ENCODE data around the gene LETM1.

LETM1 gene

GRCh38 chr4:1873291-1873690, 17.3 kb upstream of the LETM1 start:
- no peak for DNase-seq (ENCODE audit: low read depth in 2 of 2, low spot score in 1 of 2)

- no peak for DNase-seq (ENCODE audit: low read depth in 2 of 2, low spot score in 1 of 2)
Measured at GRCh38 chr4:1872870-1873269, 16.9 kb upstream of the LETM1 start.

- no peak for DNase-seq (ENCODE audit: low read depth in 2 of 2, low spot score in 1 of 2)
Measured at GRCh38 chr4:1871471-1872021, 15.6 kb upstream of the LETM1 start.

- peak; percentile 71 to 81 for DNase-seq (ENCODE audit: low read depth in 2 of 2, low spot score in 1 of 2)
Measured at GRCh38 chr4:1870578-1871443, 14.9 kb upstream of the LETM1 start, which contains the start of gene NSD2. Gene NSD2 (plus strand): TSS chr4:1871393. CDS start chr4:1900655, 29,262 bp downstream.

- peak; percentile 65 to 75 for DNase-seq (ENCODE audit: low read depth in 2 of 2, low spot score in 1 of 2)
Measured at GRCh38 chr4:1870328-1870577, 14.3 kb upstream of the LETM1 start.

GRCh38 chr4:1869530-1870327, 13.8 kb upstream of the LETM1 start:
- DNase-seq (ENCODE audit: low read depth in 2 of 2, low spot score in 1 of 2): no peak

- no peak for DNase-seq (ENCODE audit: low read depth in 2 of 2, low spot score in 1 of 2)
Measured at GRCh38 chr4:1868912-1869311, 13.0 kb upstream of the LETM1 start.

- no peak for DNase-seq (ENCODE audit: low read depth in 2 of 2, low spot score in 1 of 2)
Measured at GRCh38 chr4:1868293-1868692, 12.3 kb upstream of the LETM1 start.

- no peak for DNase-seq (ENCODE audit: low read depth in 2 of 2, low spot score in 1 of 2)
Measured at GRCh38 chr4:1866189-1866661, 10.3 kb upstream of the LETM1 start.

GRCh38 chr4:1864076-1865008, 8.4 kb upstream of the LETM1 start:
- no peak for DNase-seq (ENCODE audit: low read depth in 2 of 2, low spot score in 1 of 2)

GRCh38 chr4:1863297-1864033, 7.5 kb upstream of the LETM1 start:
- no peak for DNase-seq (ENCODE audit: low read depth in 2 of 2, low spot score in 1 of 2)

GRCh38 chr4:1862961-1863296, 7.0 kb upstream of the LETM1 start:
- DNase-seq (ENCODE audit: low read depth in 2 of 2, low spot score in 1 of 2): no peak

- DNase-seq (ENCODE audit: low read depth in 2 of 2, low spot score in 1 of 2): no peak
Measured at GRCh38 chr4:1862055-1862911, 6.3 kb upstream of the LETM1 start.

GRCh38 chr4:1859389-1859753, 3.4 kb upstream of the LETM1 start:
- no peak for DNase-seq (ENCODE audit: low read depth in 2 of 2, low spot score in 1 of 2)

- no peak for DNase-seq (ENCODE audit: low read depth in 2 of 2, low spot score in 1 of 2)
Measured at GRCh38 chr4:1857931-1858330, 2.0 kb upstream of the LETM1 start.

GRCh38 chr4:1856943-1857699, 1.2 kb upstream of the LETM1 start:
- no peak for DNase-seq (ENCODE audit: low read depth in 2 of 2, low spot score in 1 of 2)

- no peak for DNase-seq (ENCODE audit: low read depth in 2 of 2, low spot score in 1 of 2)
Measured at GRCh38 chr4:1855333-1856070, 454 bp downstream of the LETM1 start.

- DNase-seq (ENCODE audit: low read depth in 2 of 2, low spot score in 1 of 2): no peak
Measured at GRCh38 chr4:1854752-1855151, 1.2 kb downstream of the LETM1 start.

Measured in stimulated activated CD8-positive, alpha-beta memory T cell treated with anti-CD3 and anti-CD28 coated beads, Interleukin-4, amount 100 ng/mL, for 4 hours (primary cell).